Measurements from ENCODE around the gene GPS1.

The GPS1 gene

DNA sequence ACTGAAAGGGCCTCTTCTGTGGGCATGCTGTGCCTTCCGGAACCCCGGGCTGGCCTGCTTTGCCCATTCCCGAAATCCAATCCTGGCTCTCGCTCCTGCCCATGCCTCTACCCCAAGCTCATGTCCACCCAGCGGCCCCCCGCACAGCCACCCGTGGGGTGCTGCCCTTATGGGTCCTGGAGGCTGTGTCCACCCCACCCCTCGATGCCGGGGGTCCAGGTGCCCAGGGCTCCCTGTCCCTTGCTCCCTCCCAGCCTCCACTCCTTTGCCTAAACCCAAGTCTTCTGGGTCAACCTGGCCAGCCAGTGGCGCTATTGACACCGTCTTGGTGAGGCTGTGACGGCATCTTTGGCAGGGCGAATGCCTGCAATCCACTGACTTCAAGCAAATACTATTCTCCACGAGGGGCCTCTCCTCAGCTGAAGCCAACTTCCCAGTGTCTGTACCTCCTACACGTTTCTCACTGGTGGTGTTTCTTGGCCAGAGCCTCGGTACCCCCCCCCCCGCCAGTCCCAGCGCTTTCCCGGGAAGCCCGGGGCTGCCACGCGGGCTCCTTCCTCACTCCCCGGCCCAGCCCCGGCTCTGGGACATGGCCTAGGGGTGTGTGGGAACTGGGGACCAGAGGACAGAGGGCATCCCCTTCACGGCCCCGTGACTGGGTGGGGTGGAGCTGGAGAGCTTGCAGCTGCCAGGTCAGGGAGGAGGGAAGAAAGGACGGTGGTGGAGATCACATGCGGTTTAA lies 26.1 kb downstream of the GPS1 start:
- no peak overlapping the region for H4K5ac ChIP-seq (ENCODE audit: low read length)
- H2AK5ac ChIP-seq (ENCODE audit: low read length): no peak overlapping the region
- no CpG with 5 or more reads among the region's 28 CpGs for WGBS (ENCODE audit: extremely low coverage, insufficient coverage, low lambda C conversion rate)
- H3K27ac ChIP-seq (ENCODE audit: low read depth, low read length): no peak overlapping the region
- H3K4me2 ChIP-seq (ENCODE audit: low read length): no peak overlapping the region
- H2BK5ac ChIP-seq (ENCODE audit: low read length): no peak overlapping the region
- H3K56ac ChIP-seq (ENCODE audit: low read length): no peak overlapping the region
- H3K18ac ChIP-seq (ENCODE audit: low read length): no peak overlapping the region
- H3K79me2 ChIP-seq (ENCODE audit: control insufficient read depth, insufficient read depth, low read length): no peaks in the 10 kb centered on the region
- H3K4me1 ChIP-seq (ENCODE audit: control insufficient read depth, low read depth, low read length): no peaks in the 10 kb centered on the region
- DNase-seq: peak; percentile 48
- no peak overlapping the region for H2BK120ac ChIP-seq (ENCODE audit: low read depth, low read length)
- H3K4me3 ChIP-seq (ENCODE audit: low read length): no peak overlapping the region
- H3K79me1 ChIP-seq (ENCODE audit: low read length): no peaks in the 10 kb centered on the region
- H4K8ac ChIP-seq (ENCODE audit: low read depth, low read length): no peak overlapping the region
- H3K9ac ChIP-seq (ENCODE audit: low read length): no peak overlapping the region
- H3K27me3 ChIP-seq (ENCODE audit: insufficient read depth, low read length, poor library complexity): no peaks in the 10 kb centered on the region
- no peak overlapping the region for H3K4ac ChIP-seq (ENCODE audit: low read depth, low read length)
- H2BK15ac ChIP-seq (replicated peaks; ENCODE audit: low read depth): no peak overlapping the region
- H3K36me3 ChIP-seq (ENCODE audit: control insufficient read depth, insufficient read depth, low read length): peaks cover 25% of the 10 kb centered on the region
- no peak overlapping the region for H3K23ac ChIP-seq (ENCODE audit: low read length)

DNA sequence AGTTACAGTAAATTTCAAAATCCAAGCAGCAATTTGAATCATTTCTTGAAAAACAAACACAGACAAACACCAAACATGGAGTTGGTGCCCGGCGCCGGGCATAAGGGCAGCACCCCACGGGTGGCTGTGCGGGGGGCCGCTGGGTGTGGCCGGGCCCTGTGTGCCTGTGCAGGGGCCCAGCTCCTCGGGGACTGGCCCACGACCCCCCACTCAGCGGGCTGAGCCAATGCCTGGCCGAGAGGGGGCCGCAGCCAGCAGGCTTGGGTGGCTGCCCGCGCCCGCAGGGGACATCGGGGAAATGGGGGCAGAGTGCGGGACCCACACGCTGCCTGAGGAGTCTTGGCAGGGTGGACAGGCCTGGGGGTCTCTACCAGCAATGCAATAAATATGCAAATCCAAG lies 26.7 kb downstream of the GPS1 start:
- Histone ChIP-seq H3K27me3 (ENCODE audit: insufficient read depth, low read length, poor library complexity) (no peaks in the 10 kb centered on the region), H3K79me1 (ENCODE audit: low read length) (peaks cover 2% of the 10 kb centered on the region), H3K4me1 (ENCODE audit: control insufficient read depth, low read depth, low read length) (no peaks in the 10 kb centered on the region), H3K4ac (ENCODE audit: low read depth, low read length) (no peak overlapping the region), H3K18ac (ENCODE audit: low read length) (no peak overlapping the region), H3K4me3 (ENCODE audit: low read length) (no peak overlapping the region), H4K5ac (ENCODE audit: low read length) (no peak overlapping the region), H2AK5ac (ENCODE audit: low read length) (no peak overlapping the region), H3K36me3 (ENCODE audit: control insufficient read depth, insufficient read depth, low read length) (peaks cover 32% of the 10 kb centered on the region), H3K56ac (ENCODE audit: low read length) (no peak overlapping the region), H2BK15ac (replicated peaks; ENCODE audit: low read depth) (no peak overlapping the region), H3K9ac (ENCODE audit: low read length) (no peak overlapping the region), H2BK120ac (ENCODE audit: low read depth, low read length) (no peak overlapping the region), H3K27ac (ENCODE audit: low read depth, low read length) (no peak overlapping the region), H3K23ac (ENCODE audit: low read length) (no peak overlapping the region), H3K79me2 (ENCODE audit: control insufficient read depth, insufficient read depth, low read length) (no peaks in the 10 kb centered on the region), H3K4me2 (ENCODE audit: low read length) (no peak overlapping the region), H2BK5ac (ENCODE audit: low read length) (no peak overlapping the region), H4K8ac (ENCODE audit: low read depth, low read length) (no peak overlapping the region)
- no peak for DNase-seq
- no CpG with 5 or more reads among the region's 18 CpGs for WGBS (ENCODE audit: extremely low coverage, insufficient coverage, low lambda C conversion rate)

DNA sequence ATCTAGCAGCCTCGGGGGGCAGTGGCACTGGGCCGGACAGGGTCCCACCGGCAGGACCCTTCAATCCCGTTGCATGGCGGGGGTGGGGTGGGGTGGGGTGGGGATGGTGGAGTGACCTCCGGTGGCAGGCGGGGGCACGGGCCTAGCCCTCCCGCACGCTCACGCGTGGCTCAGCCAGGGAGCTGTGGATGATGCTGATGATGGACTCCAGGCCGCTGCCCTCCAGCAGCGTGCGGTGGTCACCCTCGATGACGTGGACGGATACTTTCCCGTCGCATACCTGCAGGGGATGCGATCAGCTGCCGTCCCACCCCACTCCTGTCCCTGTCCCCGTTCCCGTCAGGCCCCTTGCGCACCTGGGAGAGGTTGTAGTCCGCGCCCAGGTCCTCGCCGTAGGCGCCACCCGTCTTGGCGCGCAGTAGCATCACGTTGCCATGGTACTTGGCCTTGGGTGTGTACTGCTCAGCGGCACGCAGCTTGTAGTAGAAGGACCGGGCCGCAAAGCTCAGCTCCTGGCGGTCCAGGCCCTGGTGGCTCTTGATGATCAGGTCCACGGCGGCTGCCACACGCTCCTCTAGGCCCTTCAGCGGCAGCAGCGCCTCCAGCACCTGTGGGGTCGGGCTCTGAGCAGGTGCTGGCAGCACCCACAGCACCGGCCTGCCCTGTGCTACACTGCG lies 27.4 kb downstream of the GPS1 start:
- H2BK5ac ChIP-seq (ENCODE audit: low read length): no peak overlapping the region
- H2BK15ac ChIP-seq (replicated peaks; ENCODE audit: low read depth): no peak overlapping the region
- H2AK5ac ChIP-seq (ENCODE audit: low read length): no peak overlapping the region
- H4K5ac ChIP-seq (ENCODE audit: low read length): no peak overlapping the region
- no peak overlapping the region for H3K4me3 ChIP-seq (ENCODE audit: low read length)
- H2BK120ac ChIP-seq (ENCODE audit: low read depth, low read length): no peak overlapping the region
- H3K4ac ChIP-seq (ENCODE audit: low read depth, low read length): no peak overlapping the region
- H3K36me3 ChIP-seq (ENCODE audit: control insufficient read depth, insufficient read depth, low read length): peaks cover 38% of the 10 kb centered on the region
- H3K4me1 ChIP-seq (ENCODE audit: control insufficient read depth, low read depth, low read length): no peaks in the 10 kb centered on the region
- H4K8ac ChIP-seq (ENCODE audit: low read depth, low read length): no peak overlapping the region
- DNase-seq: no peak
- no peak overlapping the region for H3K18ac ChIP-seq (ENCODE audit: low read length)
- no CpG with 5 or more reads among the region's 47 CpGs for WGBS (ENCODE audit: extremely low coverage, insufficient coverage, low lambda C conversion rate)
- H3K56ac ChIP-seq (ENCODE audit: low read length): no peak overlapping the region
- no peaks in the 10 kb centered on the region for H3K79me2 ChIP-seq (ENCODE audit: control insufficient read depth, insufficient read depth, low read length)
- H3K9ac ChIP-seq (ENCODE audit: low read length): no peak overlapping the region
- H3K27me3 ChIP-seq (ENCODE audit: insufficient read depth, low read length, poor library complexity): no peaks in the 10 kb centered on the region
- no peak overlapping the region for H3K23ac ChIP-seq (ENCODE audit: low read length)
- H3K79me1 ChIP-seq (ENCODE audit: low read length): peaks cover 2% of the 10 kb centered on the region
- H3K27ac ChIP-seq (ENCODE audit: low read depth, low read length): no peak overlapping the region
- H3K4me2 ChIP-seq (ENCODE audit: low read length): no peak overlapping the region

DNA sequence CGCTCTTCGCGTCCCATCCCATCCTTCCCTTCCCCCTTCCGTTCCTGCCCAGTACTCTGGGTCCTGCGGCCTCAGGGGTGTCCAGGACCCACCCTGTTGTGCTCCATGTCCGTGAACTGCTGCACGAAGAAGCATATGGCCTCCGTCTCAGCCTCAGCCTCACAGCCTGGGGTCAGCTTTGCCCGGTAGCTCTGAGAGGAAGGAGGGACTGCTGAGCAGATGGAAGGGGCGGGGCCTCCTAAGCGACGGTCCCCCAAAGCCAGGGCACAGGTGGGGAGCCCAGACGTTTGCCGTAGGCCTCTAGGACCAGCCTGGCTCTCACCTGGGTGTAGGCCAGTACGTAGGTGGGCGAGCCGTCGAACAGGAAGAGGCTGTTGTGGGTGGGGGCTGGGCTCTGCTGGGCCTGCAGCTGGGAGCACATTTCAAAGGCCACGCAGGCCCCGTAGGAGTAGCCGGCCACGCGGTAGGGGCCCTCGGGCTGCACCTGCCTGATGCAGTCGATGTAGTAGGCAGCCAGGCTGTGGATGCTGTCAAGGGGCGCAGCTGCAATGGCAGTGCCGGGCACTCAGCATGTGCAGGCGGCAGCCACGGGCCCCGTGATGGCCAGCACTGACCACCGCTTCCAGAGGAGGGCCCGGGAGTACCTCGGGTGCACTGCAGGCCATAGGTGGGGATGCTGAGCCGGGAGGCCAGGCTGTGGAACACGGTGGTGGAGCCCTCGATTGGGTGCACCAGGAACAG lies 28.5 kb downstream of the GPS1 start:
- WGBS (ENCODE audit: extremely low coverage, insufficient coverage, low lambda C conversion rate): no CpG with 5 or more reads among the region's 36 CpGs
- Histone ChIP-seq H3K79me1 (ENCODE audit: low read length) (peaks cover 4% of the 10 kb centered on the region), H3K18ac (ENCODE audit: low read length) (no peak overlapping the region), H3K56ac (ENCODE audit: low read length) (no peak overlapping the region), H3K23ac (ENCODE audit: low read length) (no peak overlapping the region), H2AK5ac (ENCODE audit: low read length) (no peak overlapping the region), H2BK5ac (ENCODE audit: low read length) (no peak overlapping the region), H3K79me2 (ENCODE audit: control insufficient read depth, insufficient read depth, low read length) (no peaks in the 10 kb centered on the region), H3K4me2 (ENCODE audit: low read length) (no peak overlapping the region), H3K4me1 (ENCODE audit: control insufficient read depth, low read depth, low read length) (no peaks in the 10 kb centered on the region), H3K4ac (ENCODE audit: low read depth, low read length) (no peak overlapping the region), H3K9ac (ENCODE audit: low read length) (no peak overlapping the region), H2BK120ac (ENCODE audit: low read depth, low read length) (no peak overlapping the region), H2BK15ac (replicated peaks; ENCODE audit: low read depth) (no peak overlapping the region), H4K5ac (ENCODE audit: low read length) (no peak overlapping the region), H3K36me3 (ENCODE audit: control insufficient read depth, insufficient read depth, low read length) (peaks cover 41% of the 10 kb centered on the region), H4K8ac (ENCODE audit: low read depth, low read length) (no peak overlapping the region), H3K4me3 (ENCODE audit: low read length) (no peak overlapping the region), H3K27ac (ENCODE audit: low read depth, low read length) (no peak overlapping the region), H3K27me3 (ENCODE audit: insufficient read depth, low read length, poor library complexity) (no peaks in the 10 kb centered on the region)
- no peak for DNase-seq

DNA sequence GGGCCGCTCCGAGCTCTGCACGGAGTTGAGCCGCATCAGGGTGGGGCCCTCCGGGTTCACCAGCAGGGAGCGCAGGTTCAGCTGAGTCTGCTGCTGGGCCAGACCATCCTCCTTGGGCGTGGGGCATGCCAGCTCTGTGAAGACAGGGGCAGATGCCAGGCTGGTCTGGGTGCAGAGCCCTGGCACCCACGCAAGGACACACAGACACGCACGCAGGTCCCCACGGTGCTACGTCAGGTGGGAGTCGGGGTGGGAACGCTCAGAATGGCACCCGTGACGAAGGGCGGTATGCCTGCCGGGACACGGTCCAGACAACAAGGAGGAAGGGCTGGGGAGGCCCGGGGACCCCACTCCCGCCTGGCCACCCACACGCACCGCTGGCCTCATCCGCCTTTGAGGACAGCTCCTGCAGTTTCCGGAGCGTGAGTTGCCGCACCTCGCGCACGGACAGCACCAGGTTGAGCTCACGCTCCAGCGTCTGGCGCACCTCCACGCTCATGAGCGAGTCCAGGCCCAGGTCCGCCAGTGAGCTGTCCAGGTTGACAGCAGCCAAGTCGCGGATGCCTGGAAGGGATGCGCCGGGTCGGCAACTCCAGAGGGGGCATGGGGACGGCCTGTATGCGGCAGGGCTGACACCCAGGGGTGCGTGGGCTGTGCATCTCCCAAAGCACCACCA lies 29.2 kb downstream of the GPS1 start:
- Histone ChIP-seq H3K4me2 (ENCODE audit: low read length) (no peak overlapping the region), H2BK5ac (ENCODE audit: low read length) (no peak overlapping the region), H3K27me3 (ENCODE audit: insufficient read depth, low read length, poor library complexity) (no peaks in the 10 kb centered on the region), H3K23ac (ENCODE audit: low read length) (no peak overlapping the region), H3K4ac (ENCODE audit: low read depth, low read length) (no peak overlapping the region), H3K4me1 (ENCODE audit: control insufficient read depth, low read depth, low read length) (no peaks in the 10 kb centered on the region), H2AK5ac (ENCODE audit: low read length) (no peak overlapping the region), H3K27ac (ENCODE audit: low read depth, low read length) (no peak overlapping the region), H3K79me2 (ENCODE audit: control insufficient read depth, insufficient read depth, low read length) (no peaks in the 10 kb centered on the region), H2BK15ac (replicated peaks; ENCODE audit: low read depth) (no peak overlapping the region), H3K18ac (ENCODE audit: low read length) (no peak overlapping the region), H3K79me1 (ENCODE audit: low read length) (peaks cover 4% of the 10 kb centered on the region), H3K36me3 (ENCODE audit: control insufficient read depth, insufficient read depth, low read length) (peaks cover 47% of the 10 kb centered on the region), H3K9ac (ENCODE audit: low read length) (no peak overlapping the region), H4K5ac (ENCODE audit: low read length) (no peak overlapping the region), H3K4me3 (ENCODE audit: low read length) (no peak overlapping the region), H4K8ac (ENCODE audit: low read depth, low read length) (no peak overlapping the region), H2BK120ac (ENCODE audit: low read depth, low read length) (no peak overlapping the region), H3K56ac (ENCODE audit: low read length) (no peak overlapping the region)
- WGBS (ENCODE audit: extremely low coverage, insufficient coverage, low lambda C conversion rate): no CpG with 5 or more reads among the region's 44 CpGs
- no peak for DNase-seq
